HepG2 (cell line): ENCODE results near the gene SGSH. TPM values are rescaled to one million over a fixed set of nuclear protein-coding genes. Genes with fewer than 3 reads are reported as not detected.
A peak's percentile ranks its signal among the peaks of the same experiment; 100 is the strongest.

Experiments
- ATAC-seq: fragments of 200-7000 bp; cut with Tn5 transposase; 3 replicates; pipeline ENCODE4 v1.9.1; 2020; ENCODE audit warnings: mild to moderate bottlenecking, moderate library complexity
- BruUV-seq: library from RNA; stranded (reverse); fragments of 400-500 nt; replicated peaks from 2 replicates; lab custom pipeline; 2021; lab: Mats Ljungman, UMichigan
- CTCF ChIA-PET: fragments of 300-600 bp; formaldehyde crosslinking; extraction: SDS; loops from one replicate; lab custom pipeline; 2021; ENCODE audit warnings: low total read pairs, inconsistent platforms, low intra/inter-chr PET ratio; lab: Yijun Ruan, JAX
- POLR2A ChIA-PET: fragments of 350-600 bp; sonication (Branson Sonifier 250); formaldehyde crosslinking; loops from one replicate; lab custom pipeline; 2020; ENCODE audit warnings: antibody characterized with exemption, inconsistent platforms; lab: Yijun Ruan, JAX
- DNase-seq: peaks from one replicate; pipeline ENCODE4 v3.0.0-alpha.2; 2015; ENCODE audit warnings: low spot score
- FAIRE-seq: peaks from 3 replicates; lab custom pipeline; 2011; peaks lifted over from hg19 to GRCh38; lab: Jason Lieb, UNC
- H2AFZ ChIP-seq: one replicate; pipeline ENCODE4 v1.6.1; 2011; ENCODE audit warnings: low read length, inconsistent platforms
- H3K27ac ChIP-seq: fragments of 300-600 bp; 3 replicates; pipeline ENCODE4 v1.8.0; 2011; ENCODE audit warnings: mixed run types, mild to moderate bottlenecking, mixed read lengths, low read length, inconsistent platforms; ENCODE audit not compliant: insufficient read depth; ENCODE audit errors: extremely low read length
- H3K27me3 ChIP-seq, 2 experiments: fragments of 200-600 bp in 1 of 2; 2 replicates in 1 of 2; 3 replicates in 1 of 2; pipeline versions ENCODE4 v1.6.0 to v1.8.0; 2011; ENCODE audit warnings: low read length in 2 of 2, mild to moderate bottlenecking in 2 of 2, moderate library complexity in 2 of 2, inconsistent platforms in 1 of 2; ENCODE audit not compliant: insufficient read depth in 2 of 2, control insufficient read depth in 1 of 2
- H3K36me3 ChIP-seq, 2 experiments: fragments of 200-600 bp in 1 of 2; replicated peaks in 1 of 2; 2 replicates in 1 of 2; 3 replicates in 1 of 2; pipeline versions ENCODE4 v1.5.1 to v1.8.0; 2011; ENCODE audit warnings: low read length in 2 of 2, inconsistent platforms in 1 of 2; ENCODE audit not compliant: insufficient read depth in 2 of 2, control insufficient read depth in 1 of 2
- H3K4me1 ChIP-seq: 2 replicates; pipeline ENCODE4 v1.5.1; 2012; ENCODE audit warnings: low read length, inconsistent platforms; ENCODE audit not compliant: insufficient read depth
- H3K4me2 ChIP-seq: 2 replicates; pipeline ENCODE4 v1.6.0; 2011; ENCODE audit warnings: low read depth, low read length, inconsistent platforms
- H3K4me3 ChIP-seq, 3 experiments: fragments of 200-600 bp in 1 of 3; sonication (generic), shearing (Covaris generic) in 1 of 3; replicated peaks in 1 of 3; 2 replicates each; pipeline ENCODE4 v1.5.1; 2011 to 2016; ENCODE audit warnings: low read length in 3 of 3, inconsistent platforms in 2 of 3, low read depth in 2 of 3, mild to moderate bottlenecking in 2 of 3, control low read depth in 1 of 3, mixed read lengths in 1 of 3; ENCODE audit not compliant: insufficient read depth in 1 of 3
- H3K79me2 ChIP-seq: one replicate; pipeline ENCODE4 v1.6.1; 2011; ENCODE audit warnings: low read length, inconsistent platforms; ENCODE audit not compliant: insufficient read depth
- H3K9ac ChIP-seq: 2 replicates; pipeline ENCODE4 v1.6.0; 2011; ENCODE audit warnings: mild to moderate bottlenecking, low read depth, low read length, inconsistent platforms; ENCODE audit not compliant: insufficient read depth
- H3K9me3 ChIP-seq: 2 replicates; pipeline ENCODE4 v1.5.1; 2012; ENCODE audit warnings: mild to moderate bottlenecking, low read length
- H4K20me1 ChIP-seq: 2 replicates; pipeline ENCODE4 v1.6.0; 2011; ENCODE audit warnings: inconsistent platforms, mild to moderate bottlenecking, low read length, moderate library complexity; ENCODE audit not compliant: insufficient read depth
- ARID5B ChIP-seq: IDR thresholded peaks from 2 replicates; pipeline ENCODE4 v1.4.0; 2020; ENCODE audit warnings: mild to moderate bottlenecking, missing genetic modification reagents
- FOXM1 ChIP-seq: sonication (generic); formaldehyde crosslinking; IDR thresholded peaks from 2 replicates; pipeline ENCODE4 v1.5.0; 2020; ENCODE audit warnings: missing genetic modification reagents
- HNF4A ChIP-seq: sonication (generic); formaldehyde crosslinking; IDR thresholded peaks from 2 replicates; pipeline ENCODE4 v1.4.0; 2020; ENCODE audit warnings: missing genetic modification reagents
- HOXA3 ChIP-seq: sonication (generic); formaldehyde crosslinking; IDR thresholded peaks from 2 replicates; pipeline ENCODE4 v1.5.0; 2020; ENCODE audit warnings: missing genetic modification reagents
- JUNB ChIP-seq: sonication (generic); formaldehyde crosslinking; IDR thresholded peaks from 2 replicates; pipeline ENCODE4 v1.8.0; 2022; ENCODE audit warnings: missing genetic modification reagents, mild to moderate bottlenecking, borderline replicate concordance
- KLF9 ChIP-seq: IDR thresholded peaks from 2 replicates; pipeline ENCODE4 v1.6.1; 2016; ENCODE audit warnings: low read depth
- NFYB ChIP-seq: sonication (generic); formaldehyde crosslinking; IDR thresholded peaks from 2 replicates; pipeline ENCODE4 v1.4.0; 2020; ENCODE audit warnings: missing genetic modification reagents
- PRMT3 ChIP-seq: sonication (generic); formaldehyde crosslinking; IDR thresholded peaks from 2 replicates; pipeline ENCODE4 v1.8.1; 2022; ENCODE audit warnings: low read depth, mild to moderate bottlenecking, moderate library complexity, missing genetic modification reagents, borderline replicate concordance
- SALL1 ChIP-seq: sonication (generic); formaldehyde crosslinking; IDR thresholded peaks from 2 replicates; pipeline ENCODE4 v1.8.0; 2022; ENCODE audit warnings: mild to moderate bottlenecking, missing genetic modification reagents
- ZBTB21 ChIP-seq: sonication (generic); formaldehyde crosslinking; IDR thresholded peaks from 2 replicates; pipeline ENCODE4 v1.4.0; 2020; ENCODE audit warnings: missing genetic modification reagents
- WGBS: methylation state at CpG from one replicate; pipeline ENCODE4 v1.1.6; 2017; ENCODE audit warnings: low lambda C conversion rate; 5-methylcytosine and 5-hydroxymethylcytosine counted together
- in situ Hi-C: cut with HindIII; loops from 2 replicates; pipeline ENCODE4 v1.10.0; 2017; ENCODE audit warnings: low pct_unique_long_range_greater_than_20kb; ENCODE audit not compliant: extremely low pct_ligation_motif_present
- intact Hi-C: fragments of 100-400 bp; cut with micrococcal nuclease; formaldehyde crosslinking; loops from one replicate; pipeline ENCODE4 v1.10.0; 2022; ENCODE audit not compliant: unreplicated experiment
- polyA plus RNA-seq, 8 experiments: library from polyadenylated mRNA; depleted of rRNA in 3 of 8; stranded (reverse) in 7 of 8; unstranded in 1 of 8; fragments of >200 nt; fragmentation: Illumina TruSeq in 4 of 8; extraction: Trizol in 4 of 8; gene quantifications; 2 replicates each; pipeline versions ENCODE4 v1.2.1 to v1.2.3, GENCODE V29; 2011 to 2016; ENCODE audit warnings: low read depth in 4 of 8, missing spikeins in 1 of 8, mixed read lengths in 1 of 8; ENCODE audit not compliant: insufficient read depth in 1 of 8
- total RNA-seq, 5 experiments: library from RNA; depleted of rRNA; stranded (reverse); fragments of >200 nt; fragmentation: Illumina TruSeq; extraction: Trizol; gene quantifications; 2 replicates each; pipeline ENCODE4 v1.2.3, GENCODE V29; 2016; ENCODE audit warnings: low read depth in 1 of 5
- TF ChIP-seq, protein P1 (sequence below), 2 experiments: fragments of 450-650 bp in 1 of 2; sonication (generic) in 1 of 2; formaldehyde crosslinking in 1 of 2; IDR thresholded peaks; 2 replicates each; pipeline versions ENCODE4 v1.6.1 to v1.8.0; 2016 to 2022; ENCODE audit warnings: antibody characterized with exemption in 1 of 2, mild to moderate bottlenecking in 1 of 2, missing genetic modification reagents in 1 of 2

The SGSH gene
- total and polyA plus RNA-seq, 2 of the 13 experiments (the other 11 are each of a cell fraction or from before 2014, with no cell fraction given) = 12.2 to 17.6 TPM

GRCh38 chr17:80176757-80177156 lies 43.4 kb downstream of the SGSH start:
- DNase-seq (no peak), FAIRE-seq (no peak), ATAC-seq (no peak; the same call in 2 of the 3 replicates)
- 43% methylated on average over 6 of the region's 11 CpGs for WGBS
- ChIA-PET CTCF (no interaction called here), POLR2A (interaction anchor here (0.9 kb wide), 1 partner anchor 31 kb away, joined by 3 read pairs; no protein-coding TSS in a partner anchor)
- no peaks in the 10 kb centered on the region for H3K36me3 ChIP-seq
- no peaks in the 10 kb centered on the region for H4K20me1 ChIP-seq
- no peak overlapping the region for H3K27ac ChIP-seq
- peaks cover 15 to 76% of the 10 kb centered on the region in 2 experiments for H3K27me3 ChIP-seq
- H2AFZ ChIP-seq = no peak overlapping the region
- in situ Hi-C loops (no loop called here), intact Hi-C loops (no loop called here)
- no peaks in the 10 kb centered on the region for H3K79me2 ChIP-seq
- no peak overlapping the region for H3K4me3 ChIP-seq
- no TSS peak for BruUV-seq
- H3K4me2 ChIP-seq = no peak overlapping the region
- no peaks in the 10 kb centered on the region for H3K9me3 ChIP-seq
- TF ChIP-seq, protein P1, sequence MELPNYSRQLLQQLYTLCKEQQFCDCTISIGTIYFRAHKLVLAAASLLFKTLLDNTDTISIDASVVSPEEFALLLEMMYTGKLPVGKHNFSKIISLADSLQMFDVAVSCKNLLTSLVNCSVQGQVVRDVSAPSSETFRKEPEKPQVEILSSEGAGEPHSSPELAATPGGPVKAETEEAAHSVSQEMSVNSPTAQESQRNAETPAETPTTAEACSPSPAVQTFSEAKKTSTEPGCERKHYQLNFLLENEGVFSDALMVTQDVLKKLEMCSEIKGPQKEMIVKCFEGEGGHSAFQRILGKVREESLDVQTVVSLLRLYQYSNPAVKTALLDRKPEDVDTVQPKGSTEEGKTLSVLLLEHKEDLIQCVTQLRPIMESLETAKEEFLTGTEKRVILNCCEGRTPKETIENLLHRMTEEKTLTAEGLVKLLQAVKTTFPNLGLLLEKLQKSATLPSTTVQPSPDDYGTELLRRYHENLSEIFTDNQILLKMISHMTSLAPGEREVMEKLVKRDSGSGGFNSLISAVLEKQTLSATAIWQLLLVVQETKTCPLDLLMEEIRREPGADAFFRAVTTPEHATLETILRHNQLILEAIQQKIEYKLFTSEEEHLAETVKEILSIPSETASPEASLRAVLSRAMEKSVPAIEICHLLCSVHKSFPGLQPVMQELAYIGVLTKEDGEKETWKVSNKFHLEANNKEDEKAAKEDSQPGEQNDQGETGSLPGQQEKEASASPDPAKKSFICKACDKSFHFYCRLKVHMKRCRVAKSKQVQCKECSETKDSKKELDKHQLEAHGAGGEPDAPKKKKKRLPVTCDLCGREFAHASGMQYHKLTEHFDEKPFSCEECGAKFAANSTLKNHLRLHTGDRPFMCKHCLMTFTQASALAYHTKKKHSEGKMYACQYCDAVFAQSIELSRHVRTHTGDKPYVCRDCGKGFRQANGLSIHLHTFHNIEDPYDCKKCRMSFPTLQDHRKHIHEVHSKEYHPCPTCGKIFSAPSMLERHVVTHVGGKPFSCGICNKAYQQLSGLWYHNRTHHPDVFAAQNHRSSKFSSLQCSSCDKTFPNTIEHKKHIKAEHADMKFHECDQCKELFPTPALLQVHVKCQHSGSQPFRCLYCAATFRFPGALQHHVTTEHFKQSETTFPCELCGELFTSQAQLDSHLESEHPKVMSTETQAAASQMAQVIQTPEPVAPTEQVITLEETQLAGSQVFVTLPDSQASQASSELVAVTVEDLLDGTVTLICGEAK (IDR thresholded peaks at IDR 0.05) = no peak
- TF ChIP-seq, protein P1 (CRISPR knock-in tag; IDR thresholded peaks at IDR 0.05) = no peak
- no peak for TF ChIP-seq KLF9 (CRISPR knock-in tag)
- no peak for TF ChIP-seq PRMT3 (CRISPR knock-in tag)
- peak; percentile 84 for TF ChIP-seq ZBTB21 (CRISPR knock-in tag)
- peak; percentile 93; the same call in 1 of the 2 replicates for TF ChIP-seq FOXM1
- TF ChIP-seq NFYB (CRISPR knock-in tag) = no peak
- TF ChIP-seq JUNB (CRISPR knock-in tag) = no peak
- TF ChIP-seq ARID5B = no peak
- peak; percentile 64 for TF ChIP-seq HOXA3 (CRISPR knock-in tag)
- 0 out of 2 replicates have a peak, but pooled peaks have one; percentile 5 for TF ChIP-seq HNF4A (CRISPR knock-in tag)
- peak; percentile 27; the same call in 1 of the 2 replicates for TF ChIP-seq SALL1 (CRISPR knock-in tag)
- H3K9ac ChIP-seq = no peak overlapping the region
- H3K4me1 ChIP-seq = peaks cover 14% of the 10 kb centered on the region
